Astrocyte of the cerebellum (primary cell): ENCODE results near the gene ACSF3.

Experiments
- DNase-seq: peaks from one replicate; pipeline ENCODE4 v3.0.0-alpha.2; 2011; ENCODE audit warnings: low read depth
- H3K4me3 ChIP-seq: 2 replicates; pipeline ENCODE4 v1.5.1; 2011; ENCODE audit warnings: mild to moderate bottlenecking, low read depth, low read length, moderate library complexity
- CTCF ChIP-seq: IDR thresholded peaks from 2 replicates; pipeline ENCODE4 v1.5.1; 2012; ENCODE audit warnings: low read length, low read depth, moderate library complexity, mild to moderate bottlenecking; ENCODE audit errors: missing control alignments
- in situ Hi-C: cut with HindIII; loops from 2 replicates; pipeline ENCODE4 v1.10.0; 2017; ENCODE audit warnings: low sequenced_read_pairs

The ACSF3 gene

GRCh38 chr16:89197633-89198416, 104.2 kb downstream of the ACSF3 start:
- H3K4me3 ChIP-seq, result no peak overlapping the region
- in situ Hi-C loops, result no loop called here
- no peak for DNase-seq
- no peak for TF ChIP-seq CTCF

GRCh38 chr16:89198417-89199240, 105.0 kb downstream of the ACSF3 start:
- in situ Hi-C loops, result no loop called here
- no peak for DNase-seq
- TF ChIP-seq CTCF, result no peak
- no peak overlapping the region for H3K4me3 ChIP-seq

DNA sequence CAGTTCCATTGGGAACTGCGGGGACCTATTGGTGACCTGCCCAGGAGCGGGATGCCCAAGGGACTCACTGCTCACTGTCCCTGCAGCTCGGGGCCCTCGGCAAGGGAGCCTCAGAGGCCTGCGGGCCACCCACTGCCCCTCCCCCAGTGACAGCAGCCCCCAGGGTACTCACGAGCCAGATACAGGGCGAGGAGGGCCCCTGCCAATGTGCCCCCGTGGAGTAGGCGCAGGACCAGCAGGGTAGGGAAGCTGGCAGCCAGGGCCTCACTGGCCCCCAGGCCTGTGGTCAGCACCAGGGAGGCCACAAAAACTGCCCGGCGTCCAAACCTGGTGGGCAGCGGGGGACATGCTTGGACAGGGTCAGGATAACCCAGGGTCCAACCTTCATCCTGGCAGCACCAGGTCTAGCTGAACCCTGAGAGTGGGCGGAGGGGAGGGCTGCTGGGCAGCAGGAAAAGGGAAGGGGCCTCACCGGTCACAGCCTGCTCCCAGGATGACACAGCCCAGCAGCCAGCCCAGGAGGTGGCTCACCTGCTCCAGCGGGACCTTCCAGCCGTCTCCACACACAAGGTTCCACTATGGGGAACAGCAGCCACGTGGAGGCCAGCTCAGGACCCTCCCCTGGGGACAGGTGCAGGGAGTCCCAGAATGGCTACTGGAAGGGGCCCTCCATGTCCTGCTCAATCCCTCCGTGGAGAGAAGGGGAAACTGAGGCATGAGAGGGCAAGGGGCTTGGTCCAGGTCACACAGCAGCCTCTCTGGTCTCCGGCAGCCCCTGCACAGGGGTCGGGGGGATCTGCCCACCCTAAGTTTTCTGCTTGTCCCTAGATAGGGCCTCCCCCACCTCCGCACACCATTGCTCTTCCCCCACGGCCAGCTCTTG, 105.8 kb downstream of the ACSF3 start:
- no peak overlapping the region for H3K4me3 ChIP-seq
- no peak for TF ChIP-seq CTCF
- in situ Hi-C loops, result loop anchor here (5.0 to 25.0 kb wide), 3 partner anchors 82 to 445 kb away; no protein-coding TSS in a partner anchor
- DNase-seq, result no peak

DNA sequence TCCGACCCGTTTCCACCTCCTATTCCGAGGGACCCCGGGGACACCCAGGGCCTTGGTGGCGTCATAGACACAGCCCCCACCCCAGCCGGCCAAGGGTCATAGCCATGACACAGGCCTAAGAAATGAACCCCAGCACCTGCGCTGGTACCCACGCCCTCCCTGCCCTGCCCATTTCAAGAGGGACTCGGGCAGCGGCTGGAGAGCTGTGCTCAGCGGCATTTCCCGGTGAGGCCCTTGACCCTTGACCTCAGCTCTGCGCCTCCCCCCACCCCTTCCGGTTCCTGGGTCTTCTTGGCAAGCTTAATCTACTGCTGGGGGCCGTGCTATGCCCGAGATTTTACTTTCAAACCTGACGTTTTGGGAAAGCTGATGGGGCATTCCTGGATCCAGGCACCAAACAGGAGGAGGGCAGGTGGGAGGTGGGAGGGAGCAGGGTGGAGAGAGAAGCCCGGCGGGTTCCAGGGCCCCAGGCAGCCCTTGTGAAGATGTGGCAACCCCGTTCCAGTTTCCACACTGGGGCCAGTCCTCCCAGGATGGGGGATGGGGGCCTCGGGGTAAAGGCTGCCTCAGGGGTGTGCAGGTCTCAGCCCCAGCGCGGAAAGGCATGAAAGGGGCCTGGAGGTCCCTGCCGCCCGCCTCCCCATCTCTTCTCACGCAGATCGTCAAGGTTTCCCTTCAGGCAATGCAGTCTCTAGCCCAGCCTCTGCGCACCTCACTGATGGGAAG, 106.6 kb downstream of the ACSF3 start, which contains the start of gene SLC22A31:
Gene SLC22A31 (minus strand): TSS at position 414 of the 726 bp plus-strand sequence. CDS start 36 bp downstream, at position 378.
- in situ Hi-C loops, result loop anchor here (5.0 to 25.0 kb wide), 3 partner anchors 83 to 445 kb away; no protein-coding TSS in a partner anchor
- no peak for DNase-seq
- H3K4me3 ChIP-seq, result no peak within 1 kb of the TSS
- TF ChIP-seq CTCF, result no peak

DNA sequence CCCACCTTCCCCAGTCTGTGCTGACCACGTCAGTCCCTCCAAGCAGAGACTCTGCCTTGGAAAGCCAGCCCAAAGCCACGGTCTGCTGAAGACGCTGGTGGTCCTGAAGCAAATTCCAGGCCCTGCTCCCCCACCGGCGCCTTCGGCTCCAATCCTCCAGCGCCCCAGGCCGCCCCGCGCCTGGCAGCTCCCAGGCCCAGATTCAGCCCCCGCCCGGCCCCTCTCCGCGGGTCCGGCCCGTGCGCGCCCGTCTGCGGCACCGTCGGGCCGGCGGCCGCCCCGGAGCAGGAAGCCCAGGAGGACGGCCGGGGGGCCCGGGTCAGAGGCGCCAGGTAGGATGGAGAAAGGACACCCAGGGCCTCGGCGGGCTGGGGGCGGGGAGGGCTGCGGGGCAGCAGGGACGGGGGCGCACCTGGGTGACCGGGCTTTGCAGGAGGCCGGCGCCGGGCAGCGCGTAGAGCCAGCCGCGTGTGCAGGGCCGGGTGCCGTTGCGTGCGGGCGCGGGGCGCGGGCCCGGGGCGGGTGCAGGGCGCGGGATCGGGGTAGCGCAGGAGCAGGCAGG, 107.3 kb downstream of the ACSF3 start:
- no peak overlapping the region for H3K4me3 ChIP-seq
- in situ Hi-C loops, result loop anchor here (5.0 to 25.0 kb wide), 3 partner anchors 84 to 446 kb away; no protein-coding TSS in a partner anchor
- TF ChIP-seq CTCF, result no peak
- DNase-seq, result no peak
